ENCODE results near the gene MIS12.

Gene MIS12

DNA sequence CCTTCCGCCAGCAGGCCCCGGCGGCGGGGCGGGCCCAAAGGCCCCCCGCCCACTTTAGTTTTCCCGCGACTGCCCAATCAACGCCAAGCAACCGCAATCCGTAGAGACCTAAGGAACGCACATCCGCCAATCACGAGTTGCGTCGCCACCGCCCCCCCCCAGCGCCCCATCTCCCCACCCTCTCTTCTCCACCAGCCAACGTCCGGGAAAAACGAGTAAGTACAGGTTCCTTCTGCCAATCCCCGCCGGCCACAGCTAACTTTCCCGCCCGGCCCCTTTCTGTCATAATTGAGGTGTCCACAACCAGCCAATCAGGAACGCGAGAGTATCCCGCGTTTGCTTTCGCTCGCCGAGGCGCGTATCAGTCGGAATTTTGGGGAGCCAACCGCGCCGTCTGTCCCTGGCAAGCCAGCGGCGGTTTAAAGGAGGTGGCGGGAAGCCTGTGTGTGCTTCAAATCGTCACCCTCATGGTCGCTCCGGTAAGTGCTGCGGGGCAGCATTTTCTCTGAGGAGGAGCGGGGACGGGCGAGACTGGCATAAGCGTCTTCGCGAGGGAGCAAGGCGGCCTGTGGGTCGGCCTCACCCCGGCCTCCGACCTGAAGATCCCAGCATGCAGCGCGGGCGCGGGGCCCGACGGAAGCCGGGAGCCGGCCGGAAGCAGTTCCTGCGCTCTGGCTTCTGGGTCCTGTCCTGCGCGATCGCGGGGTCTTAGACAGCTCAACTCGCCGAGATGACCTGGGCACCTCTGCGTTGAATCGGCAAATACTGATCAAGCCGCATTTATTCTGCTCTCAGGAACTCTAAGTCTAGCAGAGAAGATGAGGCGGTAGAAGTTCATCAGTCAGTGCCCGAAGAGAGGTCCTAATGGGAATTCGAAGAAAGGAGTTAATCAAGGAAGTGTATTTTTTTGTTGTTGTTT is at the start of gene MIS12:
Gene MIS12, plus strand, starts transcription at position 361 of the 919 bp plus-strand sequence. CDS start 2,297 bp downstream, outside the sequence.
- FAIRE-seq, result no peak
- TF ChIP-seq, protein P1, sequence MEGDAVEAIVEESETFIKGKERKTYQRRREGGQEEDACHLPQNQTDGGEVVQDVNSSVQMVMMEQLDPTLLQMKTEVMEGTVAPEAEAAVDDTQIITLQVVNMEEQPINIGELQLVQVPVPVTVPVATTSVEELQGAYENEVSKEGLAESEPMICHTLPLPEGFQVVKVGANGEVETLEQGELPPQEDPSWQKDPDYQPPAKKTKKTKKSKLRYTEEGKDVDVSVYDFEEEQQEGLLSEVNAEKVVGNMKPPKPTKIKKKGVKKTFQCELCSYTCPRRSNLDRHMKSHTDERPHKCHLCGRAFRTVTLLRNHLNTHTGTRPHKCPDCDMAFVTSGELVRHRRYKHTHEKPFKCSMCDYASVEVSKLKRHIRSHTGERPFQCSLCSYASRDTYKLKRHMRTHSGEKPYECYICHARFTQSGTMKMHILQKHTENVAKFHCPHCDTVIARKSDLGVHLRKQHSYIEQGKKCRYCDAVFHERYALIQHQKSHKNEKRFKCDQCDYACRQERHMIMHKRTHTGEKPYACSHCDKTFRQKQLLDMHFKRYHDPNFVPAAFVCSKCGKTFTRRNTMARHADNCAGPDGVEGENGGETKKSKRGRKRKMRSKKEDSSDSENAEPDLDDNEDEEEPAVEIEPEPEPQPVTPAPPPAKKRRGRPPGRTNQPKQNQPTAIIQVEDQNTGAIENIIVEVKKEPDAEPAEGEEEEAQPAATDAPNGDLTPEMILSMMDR (IDR thresholded peaks at IDR 0.05; ENCODE audit: insufficient read depth, missing control alignments), result no peak
- peak; percentile 86 for DNase-seq (ENCODE audit: insufficient read length, low spot score)

GRCh38 chr17:5437721-5438317 is 48.5 kb upstream of the MIS12 start:
- TF ChIP-seq, protein P1 (IDR thresholded peaks at IDR 0.05; ENCODE audit: insufficient read depth, missing control alignments), result no peak
- FAIRE-seq (no peak), DNase-seq (ENCODE audit: insufficient read length, low spot score) (no peak)

DNA sequence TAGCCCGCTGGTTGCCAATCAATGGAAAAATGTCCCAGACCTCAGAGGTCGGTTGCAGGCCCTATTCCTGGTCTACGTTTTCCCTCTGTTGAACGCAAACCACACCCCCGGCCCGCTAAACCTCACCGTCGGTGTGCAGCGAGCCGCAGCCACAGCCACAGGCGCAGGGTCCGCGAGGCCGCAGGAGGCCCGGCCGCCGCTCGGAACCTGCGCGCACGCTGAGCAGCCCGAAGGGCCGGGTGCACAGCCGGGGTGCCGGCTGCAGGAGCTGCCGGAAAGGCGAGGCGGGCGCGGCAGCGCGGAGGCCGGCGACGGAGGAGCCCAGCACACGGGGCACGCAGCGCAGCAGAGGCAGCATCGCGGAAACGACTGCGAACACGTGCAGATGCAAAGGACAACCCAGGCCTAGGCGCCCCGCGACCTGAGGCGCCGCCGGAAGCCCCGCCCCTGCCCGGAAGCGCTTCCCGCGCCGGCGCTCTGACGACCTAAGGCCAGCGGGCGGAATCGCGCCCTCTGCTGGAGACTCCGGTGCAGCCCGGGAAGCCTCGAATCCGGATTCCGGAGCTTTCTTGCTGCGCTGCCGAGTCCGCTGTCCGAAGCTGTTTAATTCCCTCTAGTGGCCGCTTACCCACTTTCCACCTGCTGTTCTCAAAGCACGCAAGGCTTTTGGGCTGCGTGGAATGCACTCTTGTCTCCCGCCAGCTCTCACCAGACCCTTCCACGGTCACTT is 47.5 kb upstream of the MIS12 start, which contains the start of gene C1QBP:
Gene C1QBP, minus strand, starts transcription at position 440 of the 730 bp plus-strand sequence. Its CDS starts 82 bp downstream, at position 358.
- FAIRE-seq, result no peak
- TF ChIP-seq, protein P1 (IDR thresholded peaks at IDR 0.05; ENCODE audit: insufficient read depth, missing control alignments), result peak; percentile 60
- DNase-seq (ENCODE audit: insufficient read length, low spot score), result peak; percentile 61

DNA sequence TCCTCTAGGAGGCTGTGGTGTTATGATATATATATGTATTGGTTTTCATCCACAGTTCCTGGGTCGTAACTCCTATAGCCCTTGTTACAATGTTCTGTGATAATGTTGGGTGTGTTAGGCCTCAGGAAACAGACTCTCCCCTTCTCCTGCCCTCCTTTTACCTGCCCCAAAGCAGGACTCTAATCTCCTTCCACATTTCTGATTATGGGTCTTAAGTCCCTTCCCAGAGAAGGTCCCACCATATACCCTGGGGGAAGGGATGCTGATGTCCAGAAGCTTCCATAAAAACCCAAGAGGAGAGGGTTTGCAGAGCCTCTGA is 47.0 kb upstream of the MIS12 start:
- DNase-seq (ENCODE audit: insufficient read length, low spot score), result no peak
- no peak for FAIRE-seq
- TF ChIP-seq, protein P1 (IDR thresholded peaks at IDR 0.05; ENCODE audit: insufficient read depth, missing control alignments), result no peak

- DNase-seq (ENCODE audit: insufficient read length, low spot score), result no peak
- TF ChIP-seq, protein P1 (IDR thresholded peaks at IDR 0.05; ENCODE audit: insufficient read depth, missing control alignments), result no peak
- no peak for FAIRE-seq
Observed at GRCh38 chr17:5443728-5444127, 42.6 kb upstream of the MIS12 start.

- DNase-seq (ENCODE audit: insufficient read length, low spot score), result no peak
- TF ChIP-seq, protein P1 (IDR thresholded peaks at IDR 0.05; ENCODE audit: insufficient read depth, missing control alignments), result no peak
- no peak for FAIRE-seq
Observed at GRCh38 chr17:5444209-5444608, 42.2 kb upstream of the MIS12 start.

Measured in D721Med (cell line).